ENCODE measurements around the gene FANCD2. TPM values are rescaled to one million over a fixed set of nuclear protein-coding genes. Genes with fewer than 3 reads are reported as not detected.
"Not testable (repeated sequence)": the region's sequence is repeated elsewhere in the genome, so short reads cannot be mapped to it uniquely, and the experiment has no call there.

The FANCD2 gene
- total RNA-seq, 6 donors from 2014 or later: 3.0 to 23.0 (median 5.8) TPM

DNA sequence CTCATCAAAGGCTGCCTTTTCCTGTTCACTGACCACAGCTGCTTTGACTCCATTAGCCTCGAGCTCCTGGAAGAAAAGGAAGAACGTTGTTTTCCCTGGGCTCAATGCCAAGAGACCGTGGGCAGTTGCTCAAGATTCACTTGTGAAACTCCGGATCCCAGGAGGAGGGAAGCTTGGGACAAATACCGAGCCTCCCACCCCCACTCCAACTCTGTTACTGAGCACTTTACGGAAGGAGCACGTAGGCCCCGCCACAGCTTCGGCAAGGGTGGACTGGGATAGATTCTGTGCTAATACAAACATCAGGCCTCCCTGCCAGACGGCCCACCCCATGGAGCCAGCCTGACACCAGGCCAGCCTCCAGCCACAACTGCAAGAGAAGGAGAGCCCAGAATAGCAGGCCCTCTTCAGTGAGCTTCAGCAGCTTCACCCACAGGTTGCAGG, 10.8 kb upstream of the FANCD2 start:
- ATAC-seq (ENCODE audit: low FRiP score in 2 of 2) (peak; percentile 74 to 76), DNase-seq (peak; percentile 61 to 76)
- TF ChIP-seq POLR2A (IDR thresholded peaks at IDR 0.05): peak in 1 of 4 donors; percentile 24
- peak in 1 of 2 donors; percentile 53 for TF ChIP-seq POLR2AphosphoS5 (IDR thresholded peaks at IDR 0.05)
- no peak for TF ChIP-seq EP300 (IDR thresholded peaks at IDR 0.05)
- WGBS, 2 donors: 3 to 30% methylated on average over 6 to 8 of the region's 10 CpGs
- peaks cover 0 to 30% (median 14%) of the 10 kb centered on the region in 4 donors for H3K36me3 ChIP-seq
- H3K4me1 ChIP-seq: peaks cover 25 to 32% (median 28%) of the 10 kb centered on the region in 4 donors
- peak overlapping the region in 1 of 4 donors; percentile 16 for H3K4me3 ChIP-seq
- peak overlapping the region; percentile 81 to 89 (median 86) for H3K27ac ChIP-seq
- H3K27me3 ChIP-seq: no peaks in the 10 kb centered on the region
- H3K9me3 ChIP-seq: no peaks in the 10 kb centered on the region

DNA sequence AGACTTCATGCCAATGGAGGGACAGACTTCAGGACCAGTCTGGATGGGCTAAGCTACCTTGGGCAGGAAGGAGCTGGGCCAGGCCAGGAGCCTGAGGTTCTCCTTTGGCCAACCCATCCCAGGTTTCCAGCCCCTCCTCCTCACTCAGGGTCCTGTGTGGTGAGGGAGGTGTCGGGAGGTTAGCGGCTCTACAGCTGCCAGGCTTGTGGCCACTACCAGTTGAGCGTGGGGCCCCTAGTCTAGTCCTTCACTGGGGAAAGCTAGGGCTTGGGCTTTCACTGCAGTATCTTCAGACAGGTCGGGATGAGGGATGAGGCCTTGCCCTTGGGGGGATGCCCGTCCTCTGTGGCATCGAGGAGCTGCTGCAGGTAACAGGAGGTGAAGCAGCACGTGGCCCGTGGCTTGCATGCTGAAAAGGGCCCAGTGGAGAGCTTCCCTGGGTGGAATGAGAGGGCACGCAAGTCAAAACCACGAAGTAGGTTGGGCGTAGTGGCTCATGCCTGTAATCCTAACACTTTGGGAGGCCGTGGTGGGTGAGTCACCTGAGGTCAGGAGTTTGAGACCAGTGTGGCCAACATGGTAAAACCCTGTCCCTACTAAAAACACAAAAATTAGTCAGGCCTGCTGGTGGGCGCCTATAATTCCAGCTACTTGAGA, 8.5 kb upstream of the FANCD2 start:
- DNase-seq: no peak
- no peak for ATAC-seq (ENCODE audit: low FRiP score in 2 of 2)
- Histone ChIP-seq H3K27me3 (no peaks in the 10 kb centered on the region), H3K4me1 (peaks cover 16 to 21% (median 19%) of the 10 kb centered on the region in 4 donors), H3K27ac (peak overlapping the region in 2 of 4 donors; percentile 27 to 35), H3K36me3 (peaks cover 0 to 52% (median 24%) of the 10 kb centered on the region in 4 donors), H3K4me3 (no peak overlapping the region), H3K9me3 (no peaks in the 10 kb centered on the region)
- no peak for TF ChIP-seq EP300 (IDR thresholded peaks at IDR 0.05)
- TF ChIP-seq, protein P1, sequence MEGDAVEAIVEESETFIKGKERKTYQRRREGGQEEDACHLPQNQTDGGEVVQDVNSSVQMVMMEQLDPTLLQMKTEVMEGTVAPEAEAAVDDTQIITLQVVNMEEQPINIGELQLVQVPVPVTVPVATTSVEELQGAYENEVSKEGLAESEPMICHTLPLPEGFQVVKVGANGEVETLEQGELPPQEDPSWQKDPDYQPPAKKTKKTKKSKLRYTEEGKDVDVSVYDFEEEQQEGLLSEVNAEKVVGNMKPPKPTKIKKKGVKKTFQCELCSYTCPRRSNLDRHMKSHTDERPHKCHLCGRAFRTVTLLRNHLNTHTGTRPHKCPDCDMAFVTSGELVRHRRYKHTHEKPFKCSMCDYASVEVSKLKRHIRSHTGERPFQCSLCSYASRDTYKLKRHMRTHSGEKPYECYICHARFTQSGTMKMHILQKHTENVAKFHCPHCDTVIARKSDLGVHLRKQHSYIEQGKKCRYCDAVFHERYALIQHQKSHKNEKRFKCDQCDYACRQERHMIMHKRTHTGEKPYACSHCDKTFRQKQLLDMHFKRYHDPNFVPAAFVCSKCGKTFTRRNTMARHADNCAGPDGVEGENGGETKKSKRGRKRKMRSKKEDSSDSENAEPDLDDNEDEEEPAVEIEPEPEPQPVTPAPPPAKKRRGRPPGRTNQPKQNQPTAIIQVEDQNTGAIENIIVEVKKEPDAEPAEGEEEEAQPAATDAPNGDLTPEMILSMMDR (IDR thresholded peaks at IDR 0.05): no peak
- no peak for TF ChIP-seq POLR2A (IDR thresholded peaks at IDR 0.05)
- 79 to 84% methylated on average over 12 to 13 of the region's 13 CpGs for WGBS, 2 donors

DNA sequence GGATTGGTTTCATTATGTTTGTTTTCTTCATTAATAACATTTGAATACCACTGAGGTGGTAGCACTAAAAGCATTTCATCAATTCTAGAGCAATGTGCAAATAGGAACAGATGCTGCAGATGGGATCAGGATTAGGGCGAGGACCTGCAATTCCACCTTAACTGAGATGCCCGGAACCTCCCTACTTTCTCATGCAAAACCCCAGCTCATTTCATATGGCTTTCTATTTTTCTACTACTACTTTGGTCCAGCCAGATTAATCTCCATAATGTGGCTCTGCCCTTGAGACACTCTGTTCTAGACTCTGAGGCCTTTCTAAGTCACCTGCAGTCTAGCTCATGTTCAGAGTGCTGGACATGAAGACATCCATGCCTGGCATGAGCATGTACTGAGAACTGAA, 7.4 kb upstream of the FANCD2 start:
- Histone ChIP-seq H3K36me3 (peaks cover 0 to 63% (median 32%) of the 10 kb centered on the region in 4 donors), H3K4me1 (peaks cover 16 to 27% (median 22%) of the 10 kb centered on the region in 4 donors)
- DNase-seq; H3K9me3 ChIP-seq; H3K4me3 ChIP-seq; ATAC-seq (ENCODE audit: low FRiP score in 2 of 2); H3K27me3 ChIP-seq; H3K27ac ChIP-seq: not testable (repeated sequence)
- 95 to 100% methylated on average over 2 of the region's 2 CpGs for WGBS, 2 donors

DNA sequence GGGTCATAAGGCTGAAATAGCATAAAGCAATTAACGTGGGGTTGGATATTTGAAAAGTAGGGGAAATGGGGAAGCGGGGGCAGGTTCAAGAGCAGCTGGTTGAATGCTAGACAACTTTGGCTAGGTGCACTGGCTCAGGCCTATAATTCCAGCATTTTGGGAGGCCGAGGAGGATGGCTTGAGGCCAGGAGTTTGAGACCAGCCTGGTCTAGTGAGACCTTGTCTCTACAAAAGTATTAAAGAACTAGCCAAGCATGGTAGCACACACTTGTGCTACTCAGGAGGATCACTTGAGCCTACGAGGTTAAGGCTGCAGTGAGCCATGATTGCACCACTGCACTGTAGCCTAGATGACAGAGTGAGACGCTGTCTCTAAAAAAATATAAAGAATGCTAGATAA, 6.9 kb upstream of the FANCD2 start:
- Histone ChIP-seq H3K9me3 (no peaks in the 10 kb centered on the region), H3K36me3 (peaks cover 0 to 64% (median 32%) of the 10 kb centered on the region in 4 donors), H3K4me3 (no peak overlapping the region), H3K4me1 (peaks cover 20 to 31% (median 25%) of the 10 kb centered on the region in 4 donors), H3K27ac (no peak overlapping the region), H3K27me3 (no peaks in the 10 kb centered on the region)
- DNase-seq (no peak), ATAC-seq (ENCODE audit: low FRiP score in 2 of 2) (no peak)
- no peak for TF ChIP-seq EP300 (IDR thresholded peaks at IDR 0.05)
- TF ChIP-seq POLR2A (IDR thresholded peaks at IDR 0.05): no peak
- no peak for TF ChIP-seq POLR2AphosphoS5 (IDR thresholded peaks at IDR 0.05)
- TF ChIP-seq, protein P1 (IDR thresholded peaks at IDR 0.05): no peak
- 81 to 88% methylated on average over 5 of the region's 5 CpGs for WGBS, 2 donors

DNA sequence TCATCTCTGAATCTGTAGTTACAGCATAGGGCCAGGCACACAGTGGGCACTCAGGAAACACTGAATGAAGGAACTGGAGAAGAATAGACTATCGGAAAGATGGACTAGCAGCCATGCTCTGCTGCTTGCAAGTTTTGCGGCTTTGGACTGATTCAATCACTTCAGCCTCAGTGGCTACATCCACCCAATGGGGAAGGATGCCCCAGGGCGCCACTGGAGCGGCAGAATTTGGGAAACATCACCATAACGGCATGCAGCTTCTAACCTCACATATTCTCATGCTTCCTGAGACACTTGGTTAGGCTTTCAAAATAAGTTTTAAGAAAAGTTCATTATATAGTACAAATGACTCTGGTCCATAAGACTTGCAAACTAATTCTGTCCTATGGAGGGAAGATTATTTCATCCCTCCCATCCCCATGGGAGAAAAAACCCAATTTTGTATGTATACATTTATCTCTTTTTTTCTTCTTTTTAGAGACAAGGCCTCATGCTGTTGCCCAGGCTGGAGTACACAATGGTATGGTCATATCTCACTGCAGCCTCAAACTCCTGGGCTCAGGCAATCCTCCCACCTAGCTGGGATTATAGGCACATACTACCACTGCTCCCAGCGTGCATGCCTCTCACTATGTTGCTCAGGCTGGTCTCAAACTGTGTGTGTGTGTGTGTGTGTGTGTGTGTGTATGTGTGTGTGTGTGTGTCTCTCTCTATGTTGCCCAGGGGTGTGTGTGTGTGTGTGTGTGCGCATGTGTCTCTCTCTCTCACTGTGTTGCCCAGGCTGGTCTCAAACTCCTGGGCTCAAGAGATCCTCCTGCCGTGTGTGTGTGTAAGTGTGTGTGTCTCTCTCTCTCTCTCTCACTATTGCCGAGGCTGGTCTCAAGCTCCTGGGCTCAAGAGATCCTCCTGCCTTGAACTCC, 4.1 kb upstream of the FANCD2 start:
- Histone ChIP-seq H3K27ac (no peak overlapping the region), H3K4me3 (no peak overlapping the region), H3K9me3 (no peaks in the 10 kb centered on the region), H3K27me3 (no peaks in the 10 kb centered on the region), H3K4me1 (peaks cover 23 to 29% (median 27%) of the 10 kb centered on the region in 4 donors), H3K36me3 (peaks cover 0 to 64% (median 32%) of the 10 kb centered on the region in 4 donors)
- DNase-seq (no peak), ATAC-seq (ENCODE audit: low FRiP score in 2 of 2) (no peak)
- 91 to 92% methylated on average over 8 to 9 of the region's 9 CpGs for WGBS, 2 donors
- TF ChIP-seq POLR2A (IDR thresholded peaks at IDR 0.05): no peak
- no peak for TF ChIP-seq EP300 (IDR thresholded peaks at IDR 0.05)
- TF ChIP-seq, protein P1 (IDR thresholded peaks at IDR 0.05): no peak
- no peak for TF ChIP-seq POLR2AphosphoS5 (IDR thresholded peaks at IDR 0.05)
